Peyer's patch (tissue), 4 donors: ENCODE measurements around the gene NUP42. TPM values are rescaled to one million over a fixed set of nuclear protein-coding genes. Genes with fewer than 3 reads are reported as not detected.

Experiments used
- DNase-seq, 3 donors: peaks; one replicate each; pipeline ENCODE4 v3.0.0-alpha.2; 2017 to 2019
- H3K27ac ChIP-seq, 4 donors: fragments of 200-600 bp; sonication (generic); one replicate each; pipeline ENCODE4 v1.5.1; 2016 to 2019
- H3K27me3 ChIP-seq, 2 donors: fragments of 200-600 bp; sonication (generic); one replicate each; pipeline ENCODE4 v1.5.1; 2019
- H3K36me3 ChIP-seq, 3 donors: fragments of 200-600 bp; sonication (generic); one replicate each; pipeline ENCODE4 v1.5.1; 2016 to 2019
- H3K4me1 ChIP-seq, 4 donors: fragments of 200-600 bp; sonication (generic); one replicate each; pipeline ENCODE4 v1.5.1; 2016 to 2019
- H3K4me3 ChIP-seq, 4 donors: fragments of 200-600 bp; sonication (generic); 1 replicate in 3 of 4; 2 replicates in 1 of 4; pipeline ENCODE4 v1.5.1; 2016 to 2019; ENCODE audit warnings: mild to moderate bottlenecking in 1 of 4
- H3K9me3 ChIP-seq, 4 donors: fragments of 200-600 bp; sonication (generic); one replicate each; pipeline ENCODE4 v1.5.1; 2016 to 2019; ENCODE audit warnings: mild to moderate bottlenecking in 1 of 4
- CTCF ChIP-seq, 6 experiments: fragments of 450-650 bp in 4 of 6; fragments of 200-600 bp in 2 of 6; sonication (generic) in 1 of 6; IDR thresholded peaks; one replicate each; pipeline ENCODE4 v1.5.1; 2017 to 2019; ENCODE audit warnings: antibody characterized with exemption in 6 of 6, mild to moderate bottlenecking in 3 of 6, moderate library complexity in 1 of 6
- POLR2A ChIP-seq, 2 donors: fragments of 450-650 bp; IDR thresholded peaks; one replicate each; pipeline ENCODE4 v1.5.1; 2017; ENCODE audit warnings: antibody characterized with exemption in 2 of 2, mild to moderate bottlenecking in 2 of 2, moderate library complexity in 2 of 2
- total RNA-seq, 4 donors: library from RNA; depleted of rRNA; stranded (reverse); fragments of >200 nt; gene quantifications; one replicate each; pipeline ENCODE4 v1.1.0, GENCODE V29; 2016

The NUP42 gene
- total RNA-seq, 4 donors from 2014 or later, result 23.1 to 92.1 (median 53.7) TPM

- Histone ChIP-seq H3K4me1 (no peaks in the 10 kb centered on the region), H3K36me3 (peaks cover 0 to 9% (median 0%) of the 10 kb centered on the region in 3 donors), H3K27ac (no peak overlapping the region), H3K4me3 (peak overlapping the region in 1 of 4 donors; percentile 36), H3K27me3 (no peaks in the 10 kb centered on the region), H3K9me3 (no peaks in the 10 kb centered on the region)
- TF ChIP-seq POLR2A (IDR thresholded peaks at IDR 0.05), result no peak
- TF ChIP-seq CTCF (IDR thresholded peaks at IDR 0.05), result no peak
- DNase-seq, result no peak
Measured at GRCh38 chr7:23205577-23205908, 23.7 kb downstream of the NUP42 start.

GRCh38 chr7:23205909-23206767, 24.3 kb downstream of the NUP42 start:
- DNase-seq, result no peak
- peak overlapping the region in 2 of 4 donors; percentile 6 to 28 for H3K27ac ChIP-seq

GRCh38 chr7:23207021-23207420, 25.2 kb downstream of the NUP42 start:
- no peaks in the 10 kb centered on the region for H3K36me3 ChIP-seq
- H3K27ac ChIP-seq, result no peak overlapping the region
- DNase-seq, result no peak
- TF ChIP-seq CTCF (IDR thresholded peaks at IDR 0.05) (no peak), POLR2A (IDR thresholded peaks at IDR 0.05) (no peak)
- no peaks in the 10 kb centered on the region for H3K27me3 ChIP-seq
- no peaks in the 10 kb centered on the region for H3K9me3 ChIP-seq
- no peaks in the 10 kb centered on the region for H3K4me1 ChIP-seq
- H3K4me3 ChIP-seq, result no peak overlapping the region

More at GRCh38 chr7:23205909-23206767, 24.3 kb downstream of the NUP42 start:
- Histone ChIP-seq H3K36me3 (peaks cover 0 to 8% (median 0%) of the 10 kb centered on the region in 3 donors), H3K4me1 (no peaks in the 10 kb centered on the region), H3K9me3 (no peaks in the 10 kb centered on the region), H3K27me3 (no peaks in the 10 kb centered on the region), H3K4me3 (peak overlapping the region in 2 of 4 donors; percentile 12 to 36)
- TF ChIP-seq POLR2A (IDR thresholded peaks at IDR 0.05) (no peak), CTCF (IDR thresholded peaks at IDR 0.05) (no peak)

- no peaks in the 10 kb centered on the region for H3K27me3 ChIP-seq
- no peaks in the 10 kb centered on the region for H3K9me3 ChIP-seq
- TF ChIP-seq POLR2A (IDR thresholded peaks at IDR 0.05), result no peak
- no peak for TF ChIP-seq CTCF (IDR thresholded peaks at IDR 0.05)
- H3K4me1 ChIP-seq, result no peaks in the 10 kb centered on the region
- DNase-seq, result no peak
- H3K36me3 ChIP-seq, result no peaks in the 10 kb centered on the region
- H3K27ac ChIP-seq, result no peak overlapping the region
- H3K4me3 ChIP-seq, result no peak overlapping the region
Measured at GRCh38 chr7:23207884-23208283, 26.0 kb downstream of the NUP42 start.

- H3K27me3 ChIP-seq, result no peaks in the 10 kb centered on the region
- H3K36me3 ChIP-seq, result no peaks in the 10 kb centered on the region
- no peak for DNase-seq
- H3K4me3 ChIP-seq, result no peak overlapping the region
- H3K9me3 ChIP-seq, result no peaks in the 10 kb centered on the region
- no peak for TF ChIP-seq CTCF (IDR thresholded peaks at IDR 0.05)
- TF ChIP-seq POLR2A (IDR thresholded peaks at IDR 0.05), result no peak
- no peak overlapping the region for H3K27ac ChIP-seq
- no peaks in the 10 kb centered on the region for H3K4me1 ChIP-seq
Measured at GRCh38 chr7:23208316-23208715, 26.5 kb downstream of the NUP42 start.
